HPDE6-E6E7 (cell line): ENCODE measurements around the gene GGCX.

Experiments
- DNase-seq: peaks from one replicate; pipeline ENCODE4 v3.0.0; 2011; ENCODE audit warnings: missing footprints; ENCODE audit errors: extremely low spot score

GGCX gene

GRCh38 chr2:85541753-85542457 is 19.4 kb downstream of the GGCX start:
- DNase-seq: no peak

GRCh38 chr2:85541262-85541661 is 20.0 kb downstream of the GGCX start:
- no peak for DNase-seq

DNA sequence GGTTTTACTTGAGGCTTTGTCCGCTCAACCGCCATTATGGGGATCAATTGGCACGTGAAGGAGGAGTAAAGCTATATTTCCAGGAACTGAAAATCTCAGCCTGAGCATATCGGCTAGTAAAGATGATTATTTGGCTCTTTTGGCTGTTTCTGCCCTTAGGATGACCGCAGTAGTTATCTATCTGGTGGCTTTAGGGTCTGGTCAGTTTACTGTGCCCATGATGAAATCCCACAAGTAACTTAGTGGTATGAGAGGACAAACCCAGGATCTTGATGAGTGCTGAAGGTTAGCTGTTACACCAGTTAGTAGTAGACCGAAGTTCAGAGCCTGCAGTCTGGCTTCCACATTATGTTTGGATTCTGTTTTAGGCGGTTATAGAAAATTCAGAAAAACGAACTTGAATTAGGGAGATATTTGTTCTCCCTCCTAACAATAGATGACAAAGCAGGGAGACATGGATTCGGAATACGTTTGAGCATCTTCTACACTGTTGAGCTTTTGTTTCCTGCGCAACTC is 21.1 kb downstream of the GGCX start:
- DNase-seq: no peak

GRCh38 chr2:85539361-85540132 is 21.7 kb downstream of the GGCX start:
- no peak for DNase-seq

GRCh38 chr2:85538507-85539360 is 22.6 kb downstream of the GGCX start, which contains the start of gene MAT2A:
Gene MAT2A (plus strand): TSS chr2:85539168. CDS start chr2:85539288, 120 bp downstream.
- peak; percentile 85 for DNase-seq

DNA sequence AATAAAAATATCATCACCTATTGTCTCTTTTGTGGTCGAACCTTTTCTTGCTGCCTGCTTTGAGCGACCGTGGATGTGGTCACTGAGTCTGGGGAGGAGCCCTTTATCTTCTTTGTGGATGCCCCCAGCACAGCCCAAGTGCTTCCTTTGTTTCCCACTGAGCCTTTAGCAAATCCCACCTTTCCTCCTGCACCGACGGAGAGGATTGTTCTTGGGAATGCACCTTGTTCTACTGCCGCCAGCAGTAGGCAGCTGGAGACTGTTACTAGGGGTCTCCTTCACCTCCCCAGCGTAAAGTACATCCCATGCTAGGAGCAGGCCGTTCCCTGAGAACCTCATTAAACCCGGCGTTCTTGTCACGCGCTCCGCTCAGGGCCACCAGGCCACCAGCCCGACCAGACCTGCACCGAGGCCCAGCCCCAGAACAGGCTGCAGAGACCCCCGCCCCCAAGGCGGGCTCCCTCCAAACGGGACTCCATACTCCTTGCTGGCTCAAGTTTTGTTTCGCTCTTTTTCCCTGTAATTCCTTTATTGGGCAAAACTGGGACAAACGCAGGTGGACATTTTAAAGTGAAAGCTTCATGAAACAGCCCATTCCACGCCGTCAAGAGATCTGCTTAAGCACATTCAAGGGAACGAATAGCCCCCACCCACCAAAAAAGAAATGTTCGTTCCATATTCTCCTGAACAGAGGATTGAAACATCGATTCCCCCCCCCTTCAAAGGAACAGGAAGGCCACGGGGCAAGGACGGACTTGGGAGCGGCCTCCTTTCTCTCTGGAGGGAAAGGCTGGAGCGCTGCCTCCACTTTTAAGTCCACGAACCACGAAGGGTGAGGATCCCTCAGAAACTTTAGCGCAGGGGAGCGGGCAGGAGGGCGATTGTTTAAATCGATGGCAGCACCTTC is 23.4 kb downstream of the GGCX start:
- DNase-seq: no peak

DNA sequence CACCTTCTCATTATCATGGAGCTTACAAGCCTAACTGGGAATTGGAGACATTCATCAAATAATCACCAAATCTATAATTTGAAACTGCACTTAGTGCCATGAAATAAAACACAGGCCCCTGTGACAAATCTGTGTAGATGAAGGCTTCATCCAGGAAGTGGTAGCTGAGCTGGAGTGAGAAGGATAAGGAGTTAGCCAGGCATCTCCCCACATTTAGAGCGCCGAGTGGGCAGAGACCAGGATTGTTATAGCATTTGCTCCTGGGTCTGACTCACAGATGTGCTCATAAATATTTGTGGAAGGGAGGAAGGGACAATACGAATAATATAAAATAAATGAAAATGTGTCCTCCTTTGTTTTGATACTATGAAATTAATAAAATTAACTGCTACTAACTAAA is 24.8 kb downstream of the GGCX start:
- DNase-seq: no peak

- no peak for DNase-seq
Observed at GRCh38 chr2:85534881-85535280, 26.4 kb downstream of the GGCX start.

DNA sequence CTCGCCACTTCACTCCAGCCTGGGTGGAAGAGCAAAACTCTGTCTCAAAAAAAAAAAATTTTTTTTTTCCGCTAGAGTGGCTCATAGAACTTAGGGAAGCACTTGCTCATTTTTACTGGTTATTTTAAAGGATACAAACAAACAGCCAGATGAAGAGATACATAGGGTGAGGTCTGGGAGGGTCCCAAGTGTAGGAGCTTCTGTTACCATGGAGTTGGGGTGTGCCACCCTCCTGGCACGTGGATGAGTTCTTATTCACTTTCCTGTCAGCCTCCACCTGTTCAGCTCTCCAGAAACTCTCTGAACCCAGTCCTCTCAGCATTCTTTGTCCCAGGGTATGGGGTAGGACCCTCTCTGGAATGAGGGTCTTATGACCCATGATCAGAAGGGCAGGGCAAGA is 27.2 kb downstream of the GGCX start:
- DNase-seq: no peak

- DNase-seq: no peak
Observed at GRCh38 chr2:85531589-85531988, 29.7 kb downstream of the GGCX start.

DNA sequence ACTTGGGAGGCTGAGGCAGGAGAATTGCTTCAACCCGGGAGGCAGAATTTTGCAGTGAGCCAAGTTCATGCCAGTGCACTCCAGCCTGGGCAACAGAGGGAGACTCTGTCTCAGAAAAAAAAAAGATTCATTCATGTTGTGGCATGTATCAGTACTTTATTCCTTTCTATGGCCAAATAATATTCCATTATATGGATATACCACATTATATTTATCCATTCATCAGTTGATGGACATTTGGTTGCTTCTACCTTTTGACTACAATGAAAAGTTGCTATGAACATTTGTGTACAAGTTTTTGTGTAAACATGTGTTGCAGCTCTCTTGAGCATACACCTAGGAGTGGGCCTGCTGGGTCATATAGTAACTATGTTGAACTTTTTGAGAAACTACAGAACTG is 31.5 kb downstream of the GGCX start:
- DNase-seq: no peak

- DNase-seq: no peak
Observed at GRCh38 chr2:85528355-85528754, 32.9 kb downstream of the GGCX start.

- no peak for DNase-seq
Observed at GRCh38 chr2:85527787-85528186, 33.5 kb downstream of the GGCX start.

DNA sequence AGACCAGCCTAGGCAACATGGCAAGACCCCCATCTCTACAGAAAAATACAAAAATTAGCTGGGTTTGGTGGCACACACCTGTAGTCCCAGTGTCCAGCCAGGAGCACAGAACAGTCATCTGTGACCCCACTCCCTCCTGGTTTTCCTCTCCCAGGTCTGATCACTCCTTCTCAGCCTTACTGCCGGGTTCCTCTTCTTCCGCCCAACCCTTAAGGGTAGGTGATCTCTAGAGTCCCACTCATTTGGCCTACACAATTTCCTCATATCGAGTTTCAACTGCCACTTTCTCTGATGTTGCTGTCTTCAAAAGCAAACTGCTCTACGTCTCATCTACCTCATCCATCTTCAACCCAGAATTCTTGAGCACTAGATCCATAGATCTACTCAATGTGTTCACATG is 35.7 kb downstream of the GGCX start:
- no peak for DNase-seq

DNA sequence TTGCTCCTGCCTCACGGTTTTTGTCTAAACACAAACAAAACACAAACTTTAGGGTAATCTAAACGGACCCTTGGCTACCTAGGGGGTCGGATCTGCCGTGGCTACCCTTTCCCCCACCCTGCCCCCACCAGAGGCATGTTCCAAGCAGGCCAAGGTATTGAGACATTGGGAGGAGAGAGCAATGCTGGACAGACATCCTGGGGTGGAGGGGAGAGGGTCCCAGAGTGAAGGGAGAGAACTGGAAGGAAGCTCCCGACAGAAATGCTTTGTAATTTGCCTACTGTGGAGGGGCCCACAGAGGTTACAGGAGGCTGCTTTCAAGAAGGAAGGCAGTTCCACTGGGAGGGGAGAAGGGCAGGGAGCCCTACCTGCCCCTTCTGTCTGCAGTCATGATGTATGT is 36.3 kb downstream of the GGCX start:
- no peak for DNase-seq

GRCh38 chr2:85524336-85524908 is 36.9 kb downstream of the GGCX start:
- DNase-seq: no peak

GRCh38 chr2:85523903-85524335 is 37.4 kb downstream of the GGCX start:
- DNase-seq: no peak

DNA sequence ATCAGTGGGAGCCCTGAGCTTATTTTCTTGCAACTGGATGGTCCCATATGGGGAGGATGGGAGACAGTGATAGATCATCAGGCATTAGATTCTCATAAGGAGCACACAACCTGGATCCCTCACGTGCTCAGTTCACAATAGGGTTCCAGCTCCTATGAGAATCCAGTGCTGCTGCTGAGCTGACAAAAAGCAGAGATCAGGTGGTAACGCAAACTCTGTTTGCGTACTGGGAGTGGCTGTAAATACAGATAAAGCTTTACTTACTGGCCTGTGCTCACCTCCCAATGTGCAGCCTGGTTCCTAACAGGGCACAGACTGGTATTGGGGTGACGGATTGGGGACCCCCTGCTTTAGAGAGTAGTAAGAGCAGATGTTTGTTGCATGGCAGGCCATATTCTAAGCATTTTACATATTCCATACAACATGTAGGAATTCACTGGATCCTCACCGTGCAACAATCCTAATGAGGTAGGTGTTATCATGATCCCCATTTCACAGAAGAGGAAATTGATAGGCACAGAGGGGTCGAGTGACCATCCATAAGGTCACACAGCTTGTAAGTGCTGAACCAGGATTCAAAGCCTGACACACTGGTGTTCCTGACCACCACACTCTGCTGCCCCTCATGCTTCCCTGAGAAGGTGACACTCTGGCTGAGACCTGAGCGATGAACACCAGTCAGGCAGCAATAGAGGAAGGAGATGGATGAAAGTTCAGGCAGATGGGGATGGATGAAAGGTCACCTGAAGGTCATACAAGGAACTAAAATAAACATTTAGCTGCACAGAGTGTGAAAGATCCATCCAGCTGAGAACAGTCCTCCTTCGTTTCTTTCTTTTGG is 38.0 kb downstream of the GGCX start:
- no peak for DNase-seq

GRCh38 chr2:85522090-85522647 is 39.1 kb downstream of the GGCX start:
- DNase-seq: no peak
